Thyroid gland (tissue), 4 donors: Measurements from ENCODE around the gene TAF8.

Source experiments
- POLR2A ChIP-seq, 2 donors: fragments of 450-650 bp; IDR thresholded peaks; one replicate each; pipeline ENCODE4 v1.6.1; 2017; ENCODE audit warnings: antibody characterized with exemption in 2 of 2, mild to moderate bottlenecking in 2 of 2, moderate library complexity in 1 of 2
- TF ChIP-seq, protein P1 (sequence below), 6 experiments: fragments of 200-600 bp in 3 of 6; fragments of 450-650 bp in 3 of 6; sonication (generic) in 3 of 6; IDR thresholded peaks; one replicate each; pipeline ENCODE4 v1.5.1; 2016 to 2019; ENCODE audit warnings: antibody characterized with exemption in 6 of 6, mild to moderate bottlenecking in 2 of 6, inconsistent platforms in 1 of 6, moderate library complexity in 1 of 6

DNA sequence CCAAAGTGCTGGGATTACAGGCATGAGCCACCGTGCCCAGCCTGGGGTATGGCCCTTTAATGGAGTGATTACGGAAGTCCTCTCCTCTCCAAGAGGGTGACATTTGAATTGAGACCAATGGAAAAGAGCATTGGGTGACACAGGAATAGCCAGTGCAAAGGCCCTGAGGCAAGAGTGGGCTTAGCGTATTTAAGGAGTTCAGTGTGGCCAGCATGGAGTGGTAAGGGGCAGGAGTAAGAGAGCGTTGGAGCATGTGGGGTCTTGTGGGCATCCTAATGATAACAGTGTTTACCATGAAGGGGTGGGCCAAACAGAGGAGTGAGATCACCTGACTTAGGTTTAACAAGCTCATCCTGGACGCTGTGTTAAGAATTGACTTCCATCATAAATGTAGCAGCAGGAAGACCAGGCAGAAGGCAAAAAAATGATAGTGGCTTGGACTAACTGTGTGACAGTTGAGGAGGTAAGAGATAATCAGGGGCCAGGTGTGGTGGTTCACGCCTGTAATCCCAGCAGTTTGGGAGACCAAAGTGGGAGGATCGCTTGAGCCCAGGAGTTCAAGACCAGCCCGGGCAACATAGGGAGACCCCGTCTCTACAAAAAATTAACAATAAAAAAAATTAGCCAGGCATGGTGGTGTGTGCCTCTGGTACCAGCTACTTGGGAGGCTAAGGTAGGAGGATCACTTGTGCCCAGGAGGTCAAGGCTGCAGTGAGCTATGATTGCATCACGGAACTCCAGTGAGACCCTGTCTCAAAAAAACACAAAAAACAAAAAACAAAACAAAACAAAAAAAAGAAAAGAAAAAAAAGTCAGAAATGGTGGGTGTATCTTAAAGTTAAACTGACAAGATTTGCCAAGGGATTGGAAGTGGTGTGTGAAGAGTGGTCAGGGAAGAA, 40.7 kb downstream of the TAF8 start:
- TF ChIP-seq, protein P1, sequence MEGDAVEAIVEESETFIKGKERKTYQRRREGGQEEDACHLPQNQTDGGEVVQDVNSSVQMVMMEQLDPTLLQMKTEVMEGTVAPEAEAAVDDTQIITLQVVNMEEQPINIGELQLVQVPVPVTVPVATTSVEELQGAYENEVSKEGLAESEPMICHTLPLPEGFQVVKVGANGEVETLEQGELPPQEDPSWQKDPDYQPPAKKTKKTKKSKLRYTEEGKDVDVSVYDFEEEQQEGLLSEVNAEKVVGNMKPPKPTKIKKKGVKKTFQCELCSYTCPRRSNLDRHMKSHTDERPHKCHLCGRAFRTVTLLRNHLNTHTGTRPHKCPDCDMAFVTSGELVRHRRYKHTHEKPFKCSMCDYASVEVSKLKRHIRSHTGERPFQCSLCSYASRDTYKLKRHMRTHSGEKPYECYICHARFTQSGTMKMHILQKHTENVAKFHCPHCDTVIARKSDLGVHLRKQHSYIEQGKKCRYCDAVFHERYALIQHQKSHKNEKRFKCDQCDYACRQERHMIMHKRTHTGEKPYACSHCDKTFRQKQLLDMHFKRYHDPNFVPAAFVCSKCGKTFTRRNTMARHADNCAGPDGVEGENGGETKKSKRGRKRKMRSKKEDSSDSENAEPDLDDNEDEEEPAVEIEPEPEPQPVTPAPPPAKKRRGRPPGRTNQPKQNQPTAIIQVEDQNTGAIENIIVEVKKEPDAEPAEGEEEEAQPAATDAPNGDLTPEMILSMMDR (IDR thresholded peaks at IDR 0.05) = no peak
- no peak for TF ChIP-seq POLR2A (IDR thresholded peaks at IDR 0.05)
